MM.1S (cell line): Measurements from ENCODE around the gene CETP.

ENCODE experiments used
- DNase-seq: peaks from one replicate; pipeline ENCODE4 v3.0.0-alpha.2; 2015
- H2AFZ ChIP-seq: fragments of 300-600 bp; sonication (generic); 2 replicates; pipeline ENCODE4 v1.6.0; 2016; ENCODE audit warnings: antibody characterized with exemption, low read length
- H3F3A ChIP-seq: fragments of 300-600 bp; sonication (generic); 2 replicates; pipeline ENCODE4 v1.6.1; 2016; ENCODE audit warnings: mild to moderate bottlenecking, antibody characterized with exemption, low read length, moderate library complexity, mixed read lengths; ENCODE audit not compliant: insufficient read depth
- H3K27ac ChIP-seq: fragments of 300-600 bp; sonication (generic); 2 replicates; pipeline ENCODE4 v1.5.1; 2016; ENCODE audit warnings: mild to moderate bottlenecking, low read length
- H3K27me3 ChIP-seq: fragments of 300-600 bp; sonication (generic); replicated peaks from 2 replicates; pipeline ENCODE4 v1.6.0; 2016; ENCODE audit warnings: low read length; ENCODE audit not compliant: insufficient read depth
- H3K36me3 ChIP-seq: fragments of 300-600 bp; sonication (generic); replicated peaks from 2 replicates; pipeline ENCODE4 v1.6.1; 2016; ENCODE audit warnings: mild to moderate bottlenecking, low read length, mixed read lengths; ENCODE audit not compliant: insufficient read depth
- H3K4me1 ChIP-seq: fragments of 300-600 bp; sonication (generic); 2 replicates; pipeline ENCODE4 v1.6.1; 2016; ENCODE audit warnings: low read length, mixed read lengths
- H3K4me2 ChIP-seq: fragments of 300-600 bp; sonication (generic); 2 replicates; pipeline ENCODE4 v1.6.0; 2016; ENCODE audit warnings: low read depth, low read length
- H3K4me3 ChIP-seq: fragments of 300-600 bp; sonication (generic); 2 replicates; pipeline ENCODE4 v1.5.1; 2016; ENCODE audit warnings: low read length, mixed read lengths
- H3K79me2 ChIP-seq: fragments of 300-600 bp; sonication (generic); 2 replicates; pipeline ENCODE4 v1.6.1; 2016; ENCODE audit warnings: mixed run types, low read length, mixed read lengths
- H3K9ac ChIP-seq: fragments of 300-600 bp; sonication (generic); 2 replicates; pipeline ENCODE4 v1.6.1; 2016; ENCODE audit warnings: low read length, mixed read lengths
- H3K9me2 ChIP-seq: fragments of 300-600 bp; sonication (generic); replicated peaks from 2 replicates; pipeline ENCODE4 v1.6.1; 2016; ENCODE audit warnings: mild to moderate bottlenecking, low read length, mixed read lengths; ENCODE audit not compliant: insufficient read depth
- H3K9me3 ChIP-seq: fragments of 300-600 bp; sonication (generic); replicated peaks from 2 replicates; pipeline ENCODE4 v1.6.1; 2016; ENCODE audit warnings: mild to moderate bottlenecking, low read length, mixed read lengths; ENCODE audit not compliant: insufficient read depth
- H4K20me1 ChIP-seq: fragments of 300-600 bp; sonication (generic); 2 replicates; pipeline ENCODE4 v1.6.1; 2016; ENCODE audit warnings: mild to moderate bottlenecking, low read length, moderate library complexity, mixed read lengths; ENCODE audit not compliant: insufficient read depth
- CTCF ChIP-seq: fragments of 300-600 bp; sonication (generic); IDR thresholded peaks from 2 replicates; pipeline ENCODE4 v1.5.1; 2016; ENCODE audit warnings: antibody characterized with exemption, low read length, mixed read lengths
- EZH2 ChIP-seq: fragments of 300-600 bp; sonication (generic); optimal IDR thresholded peaks from 2 replicates; pipeline ENCODE3; 2017; ENCODE audit warnings: low read depth, mild to moderate bottlenecking, antibody characterized with exemption, low read length, mixed read lengths
- EZH2phosphoT487 ChIP-seq: fragments of 300-600 bp; sonication (generic); IDR thresholded peaks from 2 replicates; pipeline ENCODE4 v1.6.1; 2018; ENCODE audit warnings: antibody characterized with exemption, low read length

Gene CETP

DNA sequence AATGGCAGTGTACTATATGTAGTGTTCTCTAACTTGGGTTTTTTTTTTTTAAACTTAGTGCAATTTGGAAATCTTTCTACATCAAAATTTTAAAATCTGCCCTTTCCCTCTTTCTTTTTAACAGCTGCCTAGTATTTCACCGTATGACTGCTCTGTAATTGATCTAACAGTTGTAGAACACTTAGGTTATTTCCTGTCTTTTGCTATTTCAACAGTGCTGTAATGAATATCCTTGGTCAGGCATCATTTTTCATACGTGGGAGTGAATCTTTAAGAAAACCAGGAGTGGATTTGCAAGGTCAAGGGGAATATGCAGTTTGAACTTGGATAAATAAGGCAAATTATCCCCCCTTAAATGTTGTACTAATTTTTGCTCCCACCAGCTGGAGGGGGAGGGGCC lies 31.5 kb downstream of the CETP start:
- Histone ChIP-seq H3K36me3 (no peaks in the 10 kb centered on the region), H3K27me3 (peaks cover 7% of the 10 kb centered on the region), H3K4me1 (0 out of 2 replicates have a peak, but pooled peaks cover 6% of the 10 kb centered on the region), H3K4me2 (no peak overlapping the region), H3K9me3 (no peaks in the 10 kb centered on the region), H3K9me2 (no peaks in the 10 kb centered on the region), H4K20me1 (no peaks in the 10 kb centered on the region), H3K4me3 (no peak overlapping the region), H2AFZ (no peak overlapping the region), H3F3A (no peaks in the 10 kb centered on the region), H3K79me2 (no peaks in the 10 kb centered on the region), H3K9ac (no peak overlapping the region), H3K27ac (no peak overlapping the region)
- no peak for DNase-seq
- TF ChIP-seq EZH2 (no peak), EZH2phosphoT487 (no peak), CTCF (no peak)

- H2AFZ ChIP-seq: no peak overlapping the region
- H3K4me2 ChIP-seq: no peak overlapping the region
- no peaks in the 10 kb centered on the region for H3K9me3 ChIP-seq
- TF ChIP-seq CTCF (no peak), EZH2 (no peak), EZH2phosphoT487 (no peak)
- H3F3A ChIP-seq: no peaks in the 10 kb centered on the region
- no peaks in the 10 kb centered on the region for H3K79me2 ChIP-seq
- no peaks in the 10 kb centered on the region for H3K4me1 ChIP-seq
- H3K9ac ChIP-seq: no peak overlapping the region
- H3K9me2 ChIP-seq: no peaks in the 10 kb centered on the region
- no peaks in the 10 kb centered on the region for H3K36me3 ChIP-seq
- no peak overlapping the region for H3K27ac ChIP-seq
- H3K27me3 ChIP-seq: no peaks in the 10 kb centered on the region
- H3K4me3 ChIP-seq: no peak overlapping the region
- no peak for DNase-seq
- no peaks in the 10 kb centered on the region for H4K20me1 ChIP-seq
Observed at GRCh38 chr16:56994311-56994710, 32.6 kb downstream of the CETP start.

- no peak overlapping the region for H2AFZ ChIP-seq
- no peaks in the 10 kb centered on the region for H3K79me2 ChIP-seq
Observed at GRCh38 chr16:56995136-56995805, 33.5 kb downstream of the CETP start.

More at GRCh38 chr16:56995136-56995805, 33.5 kb downstream of the CETP start:
- Histone ChIP-seq H3K9ac (no peak overlapping the region), H3K9me2 (no peaks in the 10 kb centered on the region), H3F3A (no peaks in the 10 kb centered on the region), H4K20me1 (no peaks in the 10 kb centered on the region), H3K9me3 (no peaks in the 10 kb centered on the region), H3K27ac (no peak overlapping the region), H3K4me1 (no peaks in the 10 kb centered on the region), H3K4me3 (no peak overlapping the region), H3K27me3 (no peaks in the 10 kb centered on the region), H3K36me3 (no peaks in the 10 kb centered on the region), H3K4me2 (no peak overlapping the region)
- no peak for TF ChIP-seq EZH2phosphoT487
- TF ChIP-seq CTCF: no peak
- TF ChIP-seq EZH2: no peak
- no peak for DNase-seq
